ENCODE measurements around the gene ANKRD18A. TPM values are rescaled to one million over a fixed set of nuclear protein-coding genes. Genes with fewer than 3 reads are reported as not detected.
A peak's percentile ranks its signal among the peaks of the same experiment; 100 is the strongest.
"Not testable (repeated sequence)": the region's sequence is repeated elsewhere in the genome, so short reads cannot be mapped to it uniquely, and the experiment has no call there.

ANKRD18A gene
- total and polyA plus RNA-seq, 4 donors, result 0.05 to 0.25 (median 0.23) TPM; not detected in 1

DNA sequence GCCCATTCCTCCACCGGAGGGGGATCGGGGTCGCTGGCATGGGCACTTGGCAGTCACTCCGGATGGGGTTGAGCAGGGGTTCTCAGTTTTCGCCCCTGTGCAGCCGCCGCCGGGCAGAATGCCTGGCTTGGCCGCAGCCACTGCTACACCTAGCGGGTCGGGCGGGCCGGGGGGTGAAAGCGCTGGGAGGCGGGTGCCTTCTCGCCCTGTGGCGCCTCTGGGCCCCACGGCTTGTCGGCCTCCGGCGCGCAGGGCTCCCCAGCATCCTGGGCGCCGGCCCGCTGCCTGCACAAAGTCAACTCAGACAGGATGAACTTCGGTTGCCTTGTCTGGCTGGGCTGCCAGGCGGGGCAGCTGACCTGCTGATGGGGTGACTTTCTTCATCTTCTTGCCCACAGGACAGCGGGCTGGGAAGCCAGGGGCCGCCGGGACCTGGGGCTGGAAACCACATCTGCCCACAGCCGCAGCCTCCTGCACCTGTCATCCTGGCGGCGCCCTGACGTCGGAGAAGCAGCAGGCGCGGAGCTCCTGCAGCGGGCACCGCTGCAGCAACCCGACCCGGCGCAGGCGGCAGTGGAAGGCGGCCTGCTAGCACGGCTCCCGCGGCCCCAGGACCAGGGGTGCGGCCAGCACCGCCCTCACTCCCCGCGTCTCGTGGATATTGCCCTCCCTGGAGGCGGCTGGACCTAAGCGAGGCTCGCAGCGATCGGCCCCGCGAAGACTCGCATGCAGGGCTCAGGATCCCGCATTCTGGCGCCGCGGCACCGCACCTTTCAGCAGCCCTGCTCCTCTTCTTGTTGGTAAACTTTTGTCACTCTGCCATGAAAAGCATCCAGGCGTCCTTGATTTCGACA is 1.3 kb upstream of the ANKRD18A start (continued):
- TF ChIP-seq, protein P1, sequence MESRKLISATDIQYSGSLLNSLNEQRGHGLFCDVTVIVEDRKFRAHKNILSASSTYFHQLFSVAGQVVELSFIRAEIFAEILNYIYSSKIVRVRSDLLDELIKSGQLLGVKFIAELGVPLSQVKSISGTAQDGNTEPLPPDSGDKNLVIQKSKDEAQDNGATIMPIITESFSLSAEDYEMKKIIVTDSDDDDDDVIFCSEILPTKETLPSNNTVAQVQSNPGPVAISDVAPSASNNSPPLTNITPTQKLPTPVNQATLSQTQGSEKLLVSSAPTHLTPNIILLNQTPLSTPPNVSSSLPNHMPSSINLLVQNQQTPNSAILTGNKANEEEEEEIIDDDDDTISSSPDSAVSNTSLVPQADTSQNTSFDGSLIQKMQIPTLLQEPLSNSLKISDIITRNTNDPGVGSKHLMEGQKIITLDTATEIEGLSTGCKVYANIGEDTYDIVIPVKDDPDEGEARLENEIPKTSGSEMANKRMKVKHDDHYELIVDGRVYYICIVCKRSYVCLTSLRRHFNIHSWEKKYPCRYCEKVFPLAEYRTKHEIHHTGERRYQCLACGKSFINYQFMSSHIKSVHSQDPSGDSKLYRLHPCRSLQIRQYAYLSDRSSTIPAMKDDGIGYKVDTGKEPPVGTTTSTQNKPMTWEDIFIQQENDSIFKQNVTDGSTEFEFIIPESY (IDR thresholded peaks at IDR 0.05), result no peak
- no peak for TF ChIP-seq FOXA1 (IDR thresholded peaks at IDR 0.05)

DNA sequence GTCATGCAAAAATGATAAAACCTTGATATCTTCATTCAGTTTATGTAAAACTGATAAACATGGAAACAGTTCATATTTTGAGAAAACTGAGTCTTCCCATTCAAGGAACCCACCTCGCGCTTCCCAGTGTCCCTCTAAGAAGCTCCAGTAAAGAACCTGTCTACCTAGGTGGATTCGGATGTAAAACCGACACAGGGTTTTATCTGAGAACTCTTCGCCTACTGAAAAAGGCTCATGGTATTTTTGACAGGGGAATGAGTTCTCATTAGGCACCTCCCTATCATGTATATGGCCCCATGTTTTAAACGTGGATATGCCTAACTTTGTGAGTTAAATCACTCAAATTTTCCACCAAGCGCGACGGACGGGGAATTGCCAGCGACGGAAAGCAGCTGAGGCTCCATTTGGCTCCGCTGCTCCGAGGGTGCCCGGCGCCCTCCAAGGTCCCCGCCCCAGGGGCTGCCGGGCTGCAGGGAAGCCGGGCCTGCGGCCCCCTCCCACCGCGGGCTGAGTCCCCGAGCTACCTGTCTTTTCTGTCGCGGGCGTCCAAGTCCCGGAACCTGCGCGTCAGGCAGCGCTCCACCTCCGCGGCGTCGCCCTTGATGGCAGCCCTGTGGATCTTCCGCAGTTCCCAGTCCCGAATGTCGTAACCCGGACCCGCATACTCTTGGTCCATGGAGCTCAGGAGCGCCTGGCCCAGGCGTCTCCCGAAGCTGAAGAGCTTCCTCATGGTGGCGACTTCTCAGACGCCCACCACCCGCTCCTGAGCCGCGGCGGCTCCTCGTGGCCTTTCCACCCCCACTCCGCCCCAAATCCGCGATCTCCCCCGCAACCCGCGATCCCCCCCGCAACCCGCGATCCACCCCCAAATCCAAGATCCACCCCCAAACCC is 594 bp downstream of the ANKRD18A start:
- 4% methylated on average over 56 of the region's 58 CpGs for WGBS

DNA sequence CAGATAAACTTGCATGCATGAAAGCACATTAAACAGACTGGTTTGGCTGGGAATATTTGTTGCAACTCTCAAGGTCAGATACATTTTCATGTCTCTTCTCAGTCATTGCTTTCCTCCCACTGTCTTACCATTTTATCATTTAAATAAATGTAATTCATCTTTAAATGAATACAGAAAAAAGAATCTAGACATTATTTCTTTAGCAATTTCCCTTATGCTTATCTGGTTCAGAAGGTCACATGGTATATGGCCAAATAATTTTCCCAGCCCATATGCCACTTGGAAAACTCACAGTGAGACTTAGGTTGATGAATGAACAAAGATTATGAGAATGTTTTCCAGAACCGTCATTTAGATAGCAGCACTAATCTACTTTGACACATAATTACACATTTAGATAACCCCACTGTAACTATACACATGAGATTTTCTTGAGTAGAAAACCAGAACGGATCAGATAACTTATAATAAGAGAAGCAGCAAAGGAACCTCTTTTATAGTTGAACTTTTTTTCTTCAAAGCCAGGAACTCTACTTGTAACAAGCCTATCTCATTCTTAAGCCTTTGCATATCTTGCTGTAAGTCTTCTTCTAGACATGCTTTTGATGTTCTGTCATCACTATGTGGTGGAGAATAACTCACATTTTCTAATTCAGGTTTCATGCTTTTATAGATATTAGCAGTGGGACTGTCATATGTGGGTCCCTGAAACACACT is 22.2 kb downstream of the ANKRD18A start:
- not testable (repeated sequence) for DNase-seq (ENCODE audit: low spot score); H3K9ac ChIP-seq (ENCODE audit: low read depth in 1 of 2, low read length in 2 of 2); H3K4me1 ChIP-seq (ENCODE audit: control insufficient read depth in 4 of 4, insufficient read depth in 4 of 4, low read length in 3 of 4); H3K36me3 ChIP-seq (ENCODE audit: control insufficient read depth in 4 of 4, insufficient read depth in 3 of 4, low read depth in 1 of 4, low read length in 3 of 4); H3K27ac ChIP-seq (ENCODE audit: low read depth in 1 of 2, low read length in 2 of 2); H3K4me3 ChIP-seq (ENCODE audit: low read depth in 1 of 3, low read length in 3 of 3); H3K9me3 ChIP-seq (ENCODE audit: control insufficient read depth in 4 of 4, low read length in 3 of 4); H3K27me3 ChIP-seq (ENCODE audit: control insufficient read depth in 4 of 4, insufficient read depth in 4 of 4, low read length in 3 of 4)
- WGBS, result 68% methylated on average over 2 of the region's 2 CpGs

More for the DNA sequence above, 594 bp downstream of the ANKRD18A start:
- Histone ChIP-seq H3K9me3 (ENCODE audit: control insufficient read depth in 4 of 4, low read length in 3 of 4) (peaks cover 0 to 6% (median 3%) of the 10 kb centered on the region in 4 donors), H3K27ac (ENCODE audit: low read depth in 1 of 2, low read length in 2 of 2) (peak overlapping the region; percentile 71 to 81), H3K9ac (ENCODE audit: low read depth in 1 of 2, low read length in 2 of 2) (no peak overlapping the region), H3K4me3 (ENCODE audit: low read depth in 1 of 3, low read length in 3 of 3) (peak overlapping the region; percentile 48 to 70 (median 59)), H3K36me3 (ENCODE audit: control insufficient read depth in 4 of 4, insufficient read depth in 3 of 4, low read depth in 1 of 4, low read length in 3 of 4) (no peaks in the 10 kb centered on the region), H3K27me3 (ENCODE audit: control insufficient read depth in 4 of 4, insufficient read depth in 4 of 4, low read length in 3 of 4) (no peaks in the 10 kb centered on the region), H3K4me1 (ENCODE audit: control insufficient read depth in 4 of 4, insufficient read depth in 4 of 4, low read length in 3 of 4) (peaks cover 5 to 25% (median 18%) of the 10 kb centered on the region in 4 donors)
- TF ChIP-seq, protein P2, sequence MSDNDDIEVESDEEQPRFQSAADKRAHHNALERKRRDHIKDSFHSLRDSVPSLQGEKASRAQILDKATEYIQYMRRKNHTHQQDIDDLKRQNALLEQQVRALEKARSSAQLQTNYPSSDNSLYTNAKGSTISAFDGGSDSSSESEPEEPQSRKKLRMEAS (IDR thresholded peaks at IDR 0.05), result no peak
- TF ChIP-seq RXRA (IDR thresholded peaks at IDR 0.05) (no peak), TAF1 (conservative IDR thresholded peaks at IDR 0.05) (no peak), GABPA (IDR thresholded peaks at IDR 0.05 in 1 of 2, conservative IDR thresholded peaks at IDR 0.05 in 1 of 2) (no peak), HNF4A (conservative IDR thresholded peaks at IDR 0.05) (no peak), SP1 (IDR thresholded peaks at IDR 0.05) (no peak), YY1 (IDR thresholded peaks at IDR 0.05) (no peak), HNF4G (IDR thresholded peaks at IDR 0.05) (no peak)
- TF ChIP-seq, protein P3, sequence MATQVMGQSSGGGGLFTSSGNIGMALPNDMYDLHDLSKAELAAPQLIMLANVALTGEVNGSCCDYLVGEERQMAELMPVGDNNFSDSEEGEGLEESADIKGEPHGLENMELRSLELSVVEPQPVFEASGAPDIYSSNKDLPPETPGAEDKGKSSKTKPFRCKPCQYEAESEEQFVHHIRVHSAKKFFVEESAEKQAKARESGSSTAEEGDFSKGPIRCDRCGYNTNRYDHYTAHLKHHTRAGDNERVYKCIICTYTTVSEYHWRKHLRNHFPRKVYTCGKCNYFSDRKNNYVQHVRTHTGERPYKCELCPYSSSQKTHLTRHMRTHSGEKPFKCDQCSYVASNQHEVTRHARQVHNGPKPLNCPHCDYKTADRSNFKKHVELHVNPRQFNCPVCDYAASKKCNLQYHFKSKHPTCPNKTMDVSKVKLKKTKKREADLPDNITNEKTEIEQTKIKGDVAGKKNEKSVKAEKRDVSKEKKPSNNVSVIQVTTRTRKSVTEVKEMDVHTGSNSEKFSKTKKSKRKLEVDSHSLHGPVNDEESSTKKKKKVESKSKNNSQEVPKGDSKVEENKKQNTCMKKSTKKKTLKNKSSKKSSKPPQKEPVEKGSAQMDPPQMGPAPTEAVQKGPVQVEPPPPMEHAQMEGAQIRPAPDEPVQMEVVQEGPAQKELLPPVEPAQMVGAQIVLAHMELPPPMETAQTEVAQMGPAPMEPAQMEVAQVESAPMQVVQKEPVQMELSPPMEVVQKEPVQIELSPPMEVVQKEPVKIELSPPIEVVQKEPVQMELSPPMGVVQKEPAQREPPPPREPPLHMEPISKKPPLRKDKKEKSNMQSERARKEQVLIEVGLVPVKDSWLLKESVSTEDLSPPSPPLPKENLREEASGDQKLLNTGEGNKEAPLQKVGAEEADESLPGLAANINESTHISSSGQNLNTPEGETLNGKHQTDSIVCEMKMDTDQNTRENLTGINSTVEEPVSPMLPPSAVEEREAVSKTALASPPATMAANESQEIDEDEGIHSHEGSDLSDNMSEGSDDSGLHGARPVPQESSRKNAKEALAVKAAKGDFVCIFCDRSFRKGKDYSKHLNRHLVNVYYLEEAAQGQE (IDR thresholded peaks at IDR 0.05), result no peak
- TF ChIP-seq, protein P4, sequence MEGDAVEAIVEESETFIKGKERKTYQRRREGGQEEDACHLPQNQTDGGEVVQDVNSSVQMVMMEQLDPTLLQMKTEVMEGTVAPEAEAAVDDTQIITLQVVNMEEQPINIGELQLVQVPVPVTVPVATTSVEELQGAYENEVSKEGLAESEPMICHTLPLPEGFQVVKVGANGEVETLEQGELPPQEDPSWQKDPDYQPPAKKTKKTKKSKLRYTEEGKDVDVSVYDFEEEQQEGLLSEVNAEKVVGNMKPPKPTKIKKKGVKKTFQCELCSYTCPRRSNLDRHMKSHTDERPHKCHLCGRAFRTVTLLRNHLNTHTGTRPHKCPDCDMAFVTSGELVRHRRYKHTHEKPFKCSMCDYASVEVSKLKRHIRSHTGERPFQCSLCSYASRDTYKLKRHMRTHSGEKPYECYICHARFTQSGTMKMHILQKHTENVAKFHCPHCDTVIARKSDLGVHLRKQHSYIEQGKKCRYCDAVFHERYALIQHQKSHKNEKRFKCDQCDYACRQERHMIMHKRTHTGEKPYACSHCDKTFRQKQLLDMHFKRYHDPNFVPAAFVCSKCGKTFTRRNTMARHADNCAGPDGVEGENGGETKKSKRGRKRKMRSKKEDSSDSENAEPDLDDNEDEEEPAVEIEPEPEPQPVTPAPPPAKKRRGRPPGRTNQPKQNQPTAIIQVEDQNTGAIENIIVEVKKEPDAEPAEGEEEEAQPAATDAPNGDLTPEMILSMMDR (IDR thresholded peaks at IDR 0.05; ENCODE audit: low read depth, low read length, missing input control), result no peak
- TF ChIP-seq, protein P1 (IDR thresholded peaks at IDR 0.05), result no peak
- DNase-seq (ENCODE audit: low spot score), result no peak
